ENCODE results near the gene OTOGL.

Gene OTOGL

DNA sequence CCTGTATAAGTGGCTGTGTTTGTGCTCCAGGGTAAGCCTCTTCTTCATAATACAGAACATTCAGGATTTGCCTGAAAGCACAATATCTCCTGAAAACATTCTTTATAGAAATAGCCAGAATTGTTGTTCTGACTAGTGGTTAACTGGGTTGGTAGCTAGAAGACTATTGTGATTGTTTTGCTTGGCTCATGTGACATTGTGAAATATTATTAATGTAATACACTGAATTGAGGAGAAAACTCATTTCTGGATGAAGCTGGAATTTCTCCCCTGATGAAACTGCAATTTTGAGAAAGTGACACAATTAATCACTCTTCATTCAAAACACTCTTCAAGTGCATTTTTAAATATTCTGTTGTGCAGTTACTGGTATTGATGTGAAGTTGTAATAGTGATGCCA lies 172.4 kb downstream of the OTOGL start:
- no peak for TF ChIP-seq ARNT (IDR thresholded peaks at IDR 0.05)
- TF ChIP-seq ZNF384 (IDR thresholded peaks at IDR 0.05): no peak
- TF ChIP-seq BHLHE40 (IDR thresholded peaks at IDR 0.05; ENCODE audit: borderline replicate concordance): no peak
- TF ChIP-seq HDGF (IDR thresholded peaks at IDR 0.05; ENCODE audit: borderline replicate concordance): no peak
- no peak for TF ChIP-seq FOXA1 (IDR thresholded peaks at IDR 0.05)
- no peak for TF ChIP-seq TARDBP (IDR thresholded peaks at IDR 0.05)
- TF ChIP-seq L3MBTL2 (conservative IDR thresholded peaks at IDR 0.05): no peak
- no peak for TF ChIP-seq ELF4 (IDR thresholded peaks at IDR 0.05)
- no peak for TF ChIP-seq CTBP1 (IDR thresholded peaks at IDR 0.05; ENCODE audit: borderline replicate concordance)
- TF ChIP-seq SUZ12 (IDR thresholded peaks at IDR 0.05): no peak
- TF ChIP-seq FOXM1 (IDR thresholded peaks at IDR 0.05; ENCODE audit: borderline replicate concordance): no peak
- TF ChIP-seq, protein P1, sequence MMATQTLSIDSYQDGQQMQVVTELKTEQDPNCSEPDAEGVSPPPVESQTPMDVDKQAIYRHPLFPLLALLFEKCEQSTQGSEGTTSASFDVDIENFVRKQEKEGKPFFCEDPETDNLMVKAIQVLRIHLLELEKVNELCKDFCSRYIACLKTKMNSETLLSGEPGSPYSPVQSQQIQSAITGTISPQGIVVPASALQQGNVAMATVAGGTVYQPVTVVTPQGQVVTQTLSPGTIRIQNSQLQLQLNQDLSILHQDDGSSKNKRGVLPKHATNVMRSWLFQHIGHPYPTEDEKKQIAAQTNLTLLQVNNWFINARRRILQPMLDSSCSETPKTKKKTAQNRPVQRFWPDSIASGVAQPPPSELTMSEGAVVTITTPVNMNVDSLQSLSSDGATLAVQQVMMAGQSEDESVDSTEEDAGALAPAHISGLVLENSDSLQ (IDR thresholded peaks at IDR 0.05): no peak
- TF ChIP-seq SP1 (IDR thresholded peaks at IDR 0.05): no peak
- no peak for TF ChIP-seq LEF1 (IDR thresholded peaks at IDR 0.05; ENCODE audit: borderline replicate concordance)
- TF ChIP-seq FOXK2 (IDR thresholded peaks at IDR 0.05): no peak
- no peak for TF ChIP-seq NFRKB (IDR thresholded peaks at IDR 0.05)
- CTCF ChIA-PET: interaction anchor here (1.1 to 4.4 kb wide), 2 partner anchors 76 to 78 kb away, joined by 3 to 25 read pairs; no protein-coding TSS in a partner anchor
- no peak for DNase-seq (ENCODE audit: extremely low spot score)
- POLR2A ChIA-PET: no interaction called here

DNA sequence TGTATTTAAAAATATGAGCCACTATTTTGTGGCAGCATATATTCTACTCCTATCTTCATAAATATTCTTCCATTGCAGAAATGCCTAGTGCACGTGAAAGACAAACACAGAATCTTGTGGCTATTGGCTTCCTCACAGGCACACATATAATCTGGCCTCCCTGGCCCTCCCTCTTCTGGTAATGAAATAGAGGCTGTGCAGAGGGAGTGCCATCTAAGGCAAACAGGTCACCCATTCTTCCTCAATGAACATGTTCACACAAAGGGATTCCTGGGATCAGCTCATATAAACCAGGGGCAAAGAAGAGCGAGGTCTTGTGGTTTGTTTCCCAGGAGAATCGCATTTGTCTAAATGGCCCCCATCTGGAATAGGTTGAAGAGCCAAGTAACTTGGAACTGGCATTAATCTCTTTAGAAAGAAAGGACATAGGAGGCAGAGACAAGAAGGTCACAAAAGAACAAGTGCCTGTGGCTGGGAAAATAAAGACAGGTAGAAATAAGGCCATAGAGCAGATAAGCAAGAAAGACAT lies 173.1 kb downstream of the OTOGL start:
- TF ChIP-seq ZNF384 (IDR thresholded peaks at IDR 0.05) (no peak), LEF1 (IDR thresholded peaks at IDR 0.05; ENCODE audit: borderline replicate concordance) (no peak), NFRKB (IDR thresholded peaks at IDR 0.05) (no peak), ELF4 (IDR thresholded peaks at IDR 0.05) (no peak), TARDBP (IDR thresholded peaks at IDR 0.05) (no peak), ARNT (IDR thresholded peaks at IDR 0.05) (no peak), BHLHE40 (IDR thresholded peaks at IDR 0.05; ENCODE audit: borderline replicate concordance) (no peak), CTBP1 (IDR thresholded peaks at IDR 0.05; ENCODE audit: borderline replicate concordance) (no peak), SUZ12 (IDR thresholded peaks at IDR 0.05) (no peak), L3MBTL2 (conservative IDR thresholded peaks at IDR 0.05) (no peak), SP1 (IDR thresholded peaks at IDR 0.05) (no peak), FOXA1 (IDR thresholded peaks at IDR 0.05) (no peak), HDGF (IDR thresholded peaks at IDR 0.05; ENCODE audit: borderline replicate concordance) (no peak)
- TF ChIP-seq, protein P1 (IDR thresholded peaks at IDR 0.05): no peak
- CTCF ChIA-PET: interaction anchor here (4.4 kb wide), 1 partner anchor 77 kb away, joined by 25 read pairs; no protein-coding TSS in a partner anchor
- DNase-seq (ENCODE audit: extremely low spot score): no peak
- POLR2A ChIA-PET: no interaction called here

DNA sequence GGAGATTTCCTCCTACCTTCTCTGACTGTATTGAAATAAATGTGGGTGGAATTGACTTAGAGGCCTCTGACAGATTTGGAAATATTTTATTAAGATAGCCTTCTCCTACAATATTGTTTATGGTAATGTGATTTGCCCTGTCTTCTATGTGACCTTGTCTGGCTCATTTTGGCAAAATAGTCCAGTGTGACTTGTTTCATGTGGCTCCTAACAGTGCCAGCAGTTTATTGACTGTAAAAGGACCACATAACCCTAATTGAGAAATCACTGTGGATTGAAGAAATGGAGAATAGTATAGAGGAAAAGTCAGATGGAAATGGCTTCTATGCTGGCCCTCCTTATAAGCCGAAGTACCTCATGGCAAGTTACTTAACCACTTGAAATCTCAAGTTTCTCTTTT lies 173.8 kb downstream of the OTOGL start:
- DNase-seq (ENCODE audit: extremely low spot score): no peak
- TF ChIP-seq ELF4 (IDR thresholded peaks at IDR 0.05) (no peak), SP1 (IDR thresholded peaks at IDR 0.05) (no peak), TARDBP (IDR thresholded peaks at IDR 0.05) (no peak), ZNF384 (IDR thresholded peaks at IDR 0.05) (no peak), FOXA1 (IDR thresholded peaks at IDR 0.05) (no peak), CTBP1 (IDR thresholded peaks at IDR 0.05; ENCODE audit: borderline replicate concordance) (no peak), HDGF (IDR thresholded peaks at IDR 0.05; ENCODE audit: borderline replicate concordance) (no peak), ARNT (IDR thresholded peaks at IDR 0.05) (no peak)
- ChIA-PET POLR2A (no interaction called here), CTCF (no interaction called here)

DNA sequence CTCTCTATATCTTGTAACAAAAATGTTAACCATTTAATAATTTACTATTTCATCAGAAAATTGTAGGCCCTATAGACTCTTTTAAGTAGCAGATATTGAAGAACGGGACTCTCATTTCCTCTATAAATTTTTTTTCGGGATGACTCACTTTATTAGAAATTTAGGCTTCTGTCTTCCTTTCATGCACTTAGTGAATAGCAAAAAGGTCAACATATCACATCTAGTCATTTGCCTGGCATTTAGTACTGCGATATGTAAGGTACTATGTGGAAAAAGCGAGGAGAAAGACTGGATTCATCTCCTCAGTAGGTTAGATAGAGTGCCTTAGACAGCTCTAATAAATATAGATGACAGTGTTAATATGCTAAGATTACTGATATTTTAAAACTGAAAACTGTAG lies 178.4 kb downstream of the OTOGL start:
- no peak for DNase-seq (ENCODE audit: extremely low spot score)
- TF ChIP-seq FOXA1 (IDR thresholded peaks at IDR 0.05) (no peak), ZNF384 (IDR thresholded peaks at IDR 0.05) (no peak)
- ChIA-PET POLR2A (no interaction called here), CTCF (no interaction called here)

DNA sequence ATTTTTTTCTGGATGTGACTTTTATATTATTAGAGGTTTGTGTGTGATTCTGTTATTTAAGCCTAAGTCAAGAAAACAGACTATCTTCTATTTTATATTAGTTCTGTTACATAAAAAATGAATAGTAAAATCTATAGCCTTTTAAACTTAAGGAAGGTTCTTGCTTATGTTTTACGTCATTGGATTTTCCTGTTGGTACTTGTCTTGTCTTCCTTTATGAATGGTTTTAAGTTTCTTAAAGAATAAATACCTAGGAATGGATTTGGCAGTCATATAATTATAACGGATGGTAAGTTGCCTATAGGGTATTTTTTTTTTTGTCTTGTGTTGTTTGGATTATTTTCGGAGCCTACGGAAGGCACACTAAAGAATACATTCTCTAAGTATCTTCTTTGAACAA lies 182.9 kb downstream of the OTOGL start:
- DNase-seq (ENCODE audit: extremely low spot score): no peak
- TF ChIP-seq FOXM1 (IDR thresholded peaks at IDR 0.05; ENCODE audit: borderline replicate concordance) (no peak), SUZ12 (IDR thresholded peaks at IDR 0.05) (no peak), ARNT (IDR thresholded peaks at IDR 0.05) (no peak), SP1 (IDR thresholded peaks at IDR 0.05) (no peak), L3MBTL2 (conservative IDR thresholded peaks at IDR 0.05) (no peak), HDGF (IDR thresholded peaks at IDR 0.05; ENCODE audit: borderline replicate concordance) (no peak), BHLHE40 (IDR thresholded peaks at IDR 0.05; ENCODE audit: borderline replicate concordance) (no peak), ELF4 (IDR thresholded peaks at IDR 0.05) (no peak)
- CTCF ChIA-PET: no interaction called here
- POLR2A ChIA-PET: no interaction called here

DNA sequence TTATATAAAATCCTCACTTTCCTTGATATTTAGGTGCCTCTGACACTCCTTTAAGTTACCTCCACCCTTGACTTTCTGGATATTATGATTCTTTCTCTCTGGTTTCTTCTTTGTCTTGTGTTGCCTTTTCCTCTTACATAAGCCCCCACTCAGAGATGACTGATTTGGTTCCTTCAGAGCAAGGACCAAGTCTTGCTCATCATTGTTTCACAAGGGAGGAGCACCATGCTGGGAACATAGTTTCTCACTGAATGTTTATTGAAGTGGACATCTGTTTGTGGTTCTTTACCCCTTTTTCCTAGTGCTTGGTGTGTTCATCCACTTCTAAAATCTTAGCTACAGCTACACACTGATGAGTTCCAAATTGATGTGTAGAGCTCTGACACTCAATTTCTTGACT lies 183.4 kb downstream of the OTOGL start:
- POLR2A ChIA-PET: no interaction called here
- DNase-seq (ENCODE audit: extremely low spot score): no peak
- TF ChIP-seq L3MBTL2 (conservative IDR thresholded peaks at IDR 0.05): no peak
- no peak for TF ChIP-seq FOXM1 (IDR thresholded peaks at IDR 0.05; ENCODE audit: borderline replicate concordance)
- TF ChIP-seq HDGF (IDR thresholded peaks at IDR 0.05; ENCODE audit: borderline replicate concordance): no peak
- CTCF ChIA-PET: no interaction called here

DNA sequence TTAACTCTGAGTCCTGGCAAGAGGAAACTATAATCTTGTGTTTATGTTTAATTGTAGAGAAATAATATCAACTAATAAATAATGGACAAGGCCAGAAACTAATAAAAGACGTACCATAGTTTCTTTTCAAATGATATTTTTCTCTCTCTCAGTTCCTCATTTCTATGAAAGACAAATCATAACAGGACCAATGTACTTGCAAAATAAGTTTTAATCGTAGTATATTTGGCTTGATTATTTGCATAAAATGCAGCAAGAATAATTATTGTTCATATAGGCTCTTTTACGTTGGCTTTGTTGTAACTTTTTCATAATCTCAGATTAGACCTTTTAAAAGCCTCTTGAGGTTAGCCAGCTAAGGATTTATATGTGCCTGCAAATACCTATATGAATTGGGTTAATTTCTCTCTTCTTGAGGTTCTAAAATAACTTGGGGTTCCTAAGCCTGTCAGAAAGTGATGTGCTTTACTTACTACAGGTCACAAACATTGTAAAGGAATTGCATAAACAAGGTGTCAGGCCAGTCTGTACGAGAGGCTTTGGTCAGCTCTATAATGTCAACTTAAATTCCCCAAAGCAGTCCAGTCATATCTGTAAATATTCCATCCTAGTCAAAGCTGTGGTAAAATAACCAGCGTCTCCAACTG lies 191.9 kb downstream of the OTOGL start:
- no peak for DNase-seq (ENCODE audit: extremely low spot score)
- CTCF ChIA-PET: no interaction called here
- POLR2A ChIA-PET: no interaction called here
- TF ChIP-seq FOXM1 (IDR thresholded peaks at IDR 0.05; ENCODE audit: borderline replicate concordance) (no peak), CTBP1 (IDR thresholded peaks at IDR 0.05; ENCODE audit: borderline replicate concordance) (no peak), FOXK2 (IDR thresholded peaks at IDR 0.05) (no peak), NFRKB (IDR thresholded peaks at IDR 0.05) (no peak), ELF4 (IDR thresholded peaks at IDR 0.05) (no peak), ZNF384 (IDR thresholded peaks at IDR 0.05) (no peak), SUZ12 (IDR thresholded peaks at IDR 0.05) (no peak), LEF1 (IDR thresholded peaks at IDR 0.05; ENCODE audit: borderline replicate concordance) (no peak), TARDBP (IDR thresholded peaks at IDR 0.05) (no peak)

Measured in HEK293T (cell line).